Fibroblast of mammary gland (primary cell): ENCODE results near the gene LBHD2.
A peak's percentile ranks its signal among the peaks of the same experiment; 100 is the strongest.

Experiments used
- DNase-seq: peaks from one replicate; pipeline ENCODE4 v3.0.0-alpha.2; 2010; ENCODE audit warnings: low read depth
- H3K4me3 ChIP-seq: 2 replicates; pipeline ENCODE4 v1.5.1; 2011; ENCODE audit warnings: low read depth, mild to moderate bottlenecking, low read length, moderate library complexity; ENCODE audit not compliant: control insufficient read depth
- CTCF ChIP-seq: conservative IDR thresholded peaks from 2 replicates; pipeline ENCODE4 v1.5.1; 2011; ENCODE audit warnings: low read depth, low read length, inconsistent platforms; ENCODE audit not compliant: control insufficient read depth, insufficient read depth

The LBHD2 gene

GRCh38 chr14:103086771-103087342 is 2.8 kb downstream of the LBHD2 start:
- no peak overlapping the region for H3K4me3 ChIP-seq
- no peak for TF ChIP-seq CTCF
- DNase-seq = no peak

GRCh38 chr14:103087343-103087835 is 3.4 kb downstream of the LBHD2 start:
- H3K4me3 ChIP-seq = no peak overlapping the region
- no peak for DNase-seq
- no peak for TF ChIP-seq CTCF

- TF ChIP-seq CTCF = no peak
- H3K4me3 ChIP-seq = no peak overlapping the region
- no peak for DNase-seq
Measured at GRCh38 chr14:103088921-103089320, 4.9 kb downstream of the LBHD2 start.

- no peak overlapping the region for H3K4me3 ChIP-seq
- no peak for TF ChIP-seq CTCF
- no peak for DNase-seq
Measured at GRCh38 chr14:103089386-103090335, 5.7 kb downstream of the LBHD2 start.

- no peak for TF ChIP-seq CTCF
- no peak for DNase-seq
- H3K4me3 ChIP-seq = no peak overlapping the region
Measured at GRCh38 chr14:103090481-103091020, 6.5 kb downstream of the LBHD2 start.

- TF ChIP-seq CTCF = no peak
- peak; percentile 48 for DNase-seq
- H3K4me3 ChIP-seq = peak overlapping the region; percentile 20
Measured at GRCh38 chr14:103091041-103091882, 7.3 kb downstream of the LBHD2 start.
